SK-N-MC (cell line): ENCODE data around the gene FBXO11.

Experiments used
- DNase-seq: peaks from one replicate; pipeline ENCODE4 v3.0.0-alpha.2; 2011; ENCODE audit warnings: low read depth, low spot score
- H3K27ac ChIP-seq: fragments of 200-600 bp; sonication (generic); 2 replicates; pipeline ENCODE4 v1.5.1; 2016; ENCODE audit warnings: mixed run types
- H3K36me3 ChIP-seq: fragments of 200-600 bp; sonication (generic); 2 replicates; pipeline ENCODE4 v1.6.1; 2017; ENCODE audit warnings: antibody characterized with exemption, low read length, mixed read lengths; ENCODE audit not compliant: insufficient read depth
- H3K4me3 ChIP-seq: fragments of 200-600 bp; sonication (generic); 2 replicates; pipeline ENCODE4 v1.5.1; 2016
- H3K9ac ChIP-seq: fragments of 200-600 bp; sonication (generic); 2 replicates; pipeline ENCODE4 v1.8.0; 2017; ENCODE audit warnings: mixed run types, mixed read lengths; ENCODE audit not compliant: insufficient read length
- H3K9me3 ChIP-seq: fragments of 200-600 bp; sonication (generic); 2 replicates; pipeline ENCODE4 v1.6.1; 2017; ENCODE audit warnings: low read depth, mild to moderate bottlenecking, antibody characterized with exemption, low read length, moderate library complexity, mixed read lengths
- EZH2 ChIP-seq: fragments of 200-600 bp; sonication (generic); IDR thresholded peaks from one replicate; pipeline ENCODE4 v1.6.1; 2017; ENCODE audit warnings: antibody characterized with exemption
- FOXP2 ChIP-seq: optimal IDR thresholded peaks from 2 replicates; pipeline ENCODE3; 2011; ENCODE audit warnings: mild to moderate bottlenecking, moderate library complexity; ENCODE audit not compliant: insufficient read depth; ENCODE audit errors: extremely low read length, control extremely low read depth
- POLR2AphosphoS5 ChIP-seq: IDR thresholded peaks from 2 replicates; pipeline ENCODE4 v1.6.1; 2012; ENCODE audit warnings: mild to moderate bottlenecking, low read depth, low read length, borderline replicate concordance

FBXO11 gene

GRCh38 chr2:47809903-47810302, 96.4 kb downstream of the FBXO11 start:
- TF ChIP-seq FOXP2 (no peak), POLR2AphosphoS5 (no peak), EZH2 (no peak)
- peaks cover 93% of the 10 kb centered on the region for H3K36me3 ChIP-seq
- H3K27ac ChIP-seq: peak overlapping the region; percentile 51; the same call in 1 of the 2 replicates
- no peaks in the 10 kb centered on the region for H3K9me3 ChIP-seq
- H3K4me3 ChIP-seq: no peak overlapping the region
- no peak overlapping the region for H3K9ac ChIP-seq
- DNase-seq: no peak

- H3K36me3 ChIP-seq: peaks cover 96% of the 10 kb centered on the region
- no peaks in the 10 kb centered on the region for H3K9me3 ChIP-seq
- no peak for TF ChIP-seq POLR2AphosphoS5
- no peak for TF ChIP-seq FOXP2
- no peak for TF ChIP-seq EZH2
- DNase-seq: no peak
- H3K9ac ChIP-seq: no peak overlapping the region
- H3K27ac ChIP-seq: peak overlapping the region; percentile 51; the same call in 1 of the 2 replicates
- no peak overlapping the region for H3K4me3 ChIP-seq
Observed at GRCh38 chr2:47808614-47809013, 97.7 kb downstream of the FBXO11 start.

GRCh38 chr2:47805850-47806249, 100.4 kb downstream of the FBXO11 start:
- peaks cover 100% of the 10 kb centered on the region for H3K36me3 ChIP-seq
- no peak for TF ChIP-seq POLR2AphosphoS5
- no peak for TF ChIP-seq EZH2
- TF ChIP-seq FOXP2: no peak

GRCh38 chr2:47803770-47804169, 102.5 kb downstream of the FBXO11 start:
- Histone ChIP-seq H3K9me3 (no peaks in the 10 kb centered on the region), H3K36me3 (peaks cover 100% of the 10 kb centered on the region), H3K4me3 (no peak overlapping the region), H3K9ac (no peak overlapping the region), H3K27ac (no peak overlapping the region)
- TF ChIP-seq EZH2: no peak
- TF ChIP-seq FOXP2: no peak
- no peak for DNase-seq

More at GRCh38 chr2:47805850-47806249, 100.4 kb downstream of the FBXO11 start:
- H3K9me3 ChIP-seq: no peaks in the 10 kb centered on the region
- no peak overlapping the region for H3K9ac ChIP-seq
- peak overlapping the region; percentile 40; the same call in 1 of the 2 replicates for H3K27ac ChIP-seq
- no peak overlapping the region for H3K4me3 ChIP-seq
- DNase-seq: no peak

GRCh38 chr2:47803363-47803762, 102.9 kb downstream of the FBXO11 start:
- Histone ChIP-seq H3K36me3 (peaks cover 100% of the 10 kb centered on the region), H3K4me3 (no peak overlapping the region), H3K27ac (no peak overlapping the region), H3K9ac (no peak overlapping the region), H3K9me3 (no peaks in the 10 kb centered on the region)
- no peak for TF ChIP-seq FOXP2
- no peak for TF ChIP-seq EZH2
- no peak for TF ChIP-seq POLR2AphosphoS5
- no peak for DNase-seq

GRCh38 chr2:47801118-47801517, 105.2 kb downstream of the FBXO11 start:
- Histone ChIP-seq H3K27ac (no peak overlapping the region), H3K36me3 (peaks cover 100% of the 10 kb centered on the region), H3K9me3 (no peaks in the 10 kb centered on the region), H3K9ac (no peak overlapping the region), H3K4me3 (no peak overlapping the region)
- DNase-seq: no peak
- no peak for TF ChIP-seq POLR2AphosphoS5
- TF ChIP-seq FOXP2: no peak
- TF ChIP-seq EZH2: no peak

GRCh38 chr2:47799031-47799609, 107.2 kb downstream of the FBXO11 start:
- Histone ChIP-seq H3K27ac (no peak overlapping the region), H3K4me3 (no peak overlapping the region), H3K9ac (no peak overlapping the region), H3K9me3 (no peaks in the 10 kb centered on the region), H3K36me3 (peaks cover 100% of the 10 kb centered on the region)
- DNase-seq: no peak
- TF ChIP-seq POLR2AphosphoS5 (no peak; the same call in 1 of the 2 replicates), FOXP2 (no peak)

GRCh38 chr2:47798631-47799030, 107.7 kb downstream of the FBXO11 start:
- TF ChIP-seq FOXP2 (no peak), EZH2 (no peak)
- Histone ChIP-seq H3K4me3 (no peak overlapping the region), H3K36me3 (peaks cover 100% of the 10 kb centered on the region), H3K9ac (no peak overlapping the region), H3K27ac (no peak overlapping the region), H3K9me3 (no peaks in the 10 kb centered on the region)
- DNase-seq: no peak
